Measurements from ENCODE around the gene SHOX. TPM values are rescaled to one million over a fixed set of nuclear protein-coding genes. Genes with fewer than 3 reads are reported as not detected.
"Not testable (repeated sequence)": the region's sequence is repeated elsewhere in the genome, so short reads cannot be mapped to it uniquely, and the experiment has no call there.

Gene SHOX
- total RNA-seq, 1 donor from 2014 or later, result not detected

GRCh38 chrX:586351-586750 is 44.2 kb upstream of the SHOX start:
- no peaks in the 10 kb centered on the region for H3K36me3 Mint-ChIP-seq (ENCODE audit: insufficient read depth)
- H3K27me3 Mint-ChIP-seq, result peaks cover 42% of the 10 kb centered on the region
- TF ChIP-seq CTCF (IDR thresholded peaks at IDR 0.05; ENCODE audit: unreplicated experiment), result no peak
- H3K4me1 Mint-ChIP-seq (ENCODE audit: low read depth), result no peaks in the 10 kb centered on the region
- no peak overlapping the region for H3K27ac Mint-ChIP-seq
- H3K9me3 Mint-ChIP-seq (ENCODE audit: low read depth), result peaks cover 2% of the 10 kb centered on the region
- H3K4me3 Mint-ChIP-seq (ENCODE audit: low read depth), result no peak overlapping the region
- DNase-seq (ENCODE audit: low spot score, unreplicated experiment), result no peak

- H3K4me1 Mint-ChIP-seq (ENCODE audit: low read depth); H3K4me3 Mint-ChIP-seq (ENCODE audit: low read depth); H3K9me3 Mint-ChIP-seq (ENCODE audit: low read depth); DNase-seq (ENCODE audit: low spot score, unreplicated experiment); H3K27ac Mint-ChIP-seq; H3K36me3 Mint-ChIP-seq (ENCODE audit: insufficient read depth): not testable (repeated sequence)
- peaks cover 38% of the 10 kb centered on the region for H3K27me3 Mint-ChIP-seq
Observed at GRCh38 chrX:589261-589660, 41.3 kb upstream of the SHOX start.

- no peak for TF ChIP-seq CTCF (IDR thresholded peaks at IDR 0.05; ENCODE audit: unreplicated experiment)
- Mint-ChIP-seq H3K4me1 (ENCODE audit: low read depth) (no peaks in the 10 kb centered on the region), H3K36me3 (ENCODE audit: insufficient read depth) (no peaks in the 10 kb centered on the region), H3K9me3 (ENCODE audit: low read depth) (peaks cover 4% of the 10 kb centered on the region), H3K27me3 (peaks cover 36% of the 10 kb centered on the region), H3K27ac (no peak overlapping the region), H3K4me3 (ENCODE audit: low read depth) (no peak overlapping the region)
- no peak for DNase-seq (ENCODE audit: low spot score, unreplicated experiment)
Observed at GRCh38 chrX:590693-591404, 39.7 kb upstream of the SHOX start.

GRCh38 chrX:599837-600715 is 30.5 kb upstream of the SHOX start:
- Mint-ChIP-seq H3K4me3 (ENCODE audit: low read depth) (no peak overlapping the region), H3K27ac (no peak overlapping the region), H3K36me3 (ENCODE audit: insufficient read depth) (no peaks in the 10 kb centered on the region), H3K27me3 (peaks cover 43% of the 10 kb centered on the region), H3K4me1 (ENCODE audit: low read depth) (no peaks in the 10 kb centered on the region), H3K9me3 (ENCODE audit: low read depth) (peaks cover 15% of the 10 kb centered on the region)
- DNase-seq (ENCODE audit: low spot score, unreplicated experiment), result no peak
- TF ChIP-seq CTCF (IDR thresholded peaks at IDR 0.05; ENCODE audit: unreplicated experiment), result no peak

- H3K36me3 Mint-ChIP-seq (ENCODE audit: insufficient read depth); H3K9me3 Mint-ChIP-seq (ENCODE audit: low read depth); DNase-seq (ENCODE audit: low spot score, unreplicated experiment); H3K27ac Mint-ChIP-seq; H3K4me3 Mint-ChIP-seq (ENCODE audit: low read depth); H3K4me1 Mint-ChIP-seq (ENCODE audit: low read depth): not testable (repeated sequence)
- peaks cover 38% of the 10 kb centered on the region for H3K27me3 Mint-ChIP-seq
Observed at GRCh38 chrX:603029-603428, 27.6 kb upstream of the SHOX start.

GRCh38 chrX:604616-605015 is 26.0 kb upstream of the SHOX start:
- not testable (repeated sequence) for H3K4me1 Mint-ChIP-seq (ENCODE audit: low read depth); DNase-seq (ENCODE audit: low spot score, unreplicated experiment); H3K36me3 Mint-ChIP-seq (ENCODE audit: insufficient read depth); H3K9me3 Mint-ChIP-seq (ENCODE audit: low read depth); H3K4me3 Mint-ChIP-seq (ENCODE audit: low read depth); H3K27ac Mint-ChIP-seq
- H3K27me3 Mint-ChIP-seq, result peaks cover 37% of the 10 kb centered on the region

GRCh38 chrX:608088-608487 is 22.5 kb upstream of the SHOX start:
- not testable (repeated sequence) for H3K4me1 Mint-ChIP-seq (ENCODE audit: low read depth); H3K4me3 Mint-ChIP-seq (ENCODE audit: low read depth); DNase-seq (ENCODE audit: low spot score, unreplicated experiment); H3K36me3 Mint-ChIP-seq (ENCODE audit: insufficient read depth); H3K27ac Mint-ChIP-seq
- peaks cover 17% of the 10 kb centered on the region for H3K9me3 Mint-ChIP-seq (ENCODE audit: low read depth)
- H3K27me3 Mint-ChIP-seq, result peaks cover 19% of the 10 kb centered on the region

Data from progenitor cell of endocrine pancreas (in vitro differentiated cells).